ENCODE results near the gene SLC17A2.

Gene SLC17A2, protein sequence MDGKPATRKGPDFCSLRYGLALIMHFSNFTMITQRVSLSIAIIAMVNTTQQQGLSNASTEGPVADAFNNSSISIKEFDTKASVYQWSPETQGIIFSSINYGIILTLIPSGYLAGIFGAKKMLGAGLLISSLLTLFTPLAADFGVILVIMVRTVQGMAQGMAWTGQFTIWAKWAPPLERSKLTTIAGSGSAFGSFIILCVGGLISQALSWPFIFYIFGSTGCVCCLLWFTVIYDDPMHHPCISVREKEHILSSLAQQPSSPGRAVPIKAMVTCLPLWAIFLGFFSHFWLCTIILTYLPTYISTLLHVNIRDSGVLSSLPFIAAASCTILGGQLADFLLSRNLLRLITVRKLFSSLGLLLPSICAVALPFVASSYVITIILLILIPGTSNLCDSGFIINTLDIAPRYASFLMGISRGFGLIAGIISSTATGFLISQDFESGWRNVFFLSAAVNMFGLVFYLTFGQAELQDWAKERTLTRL

DNA sequence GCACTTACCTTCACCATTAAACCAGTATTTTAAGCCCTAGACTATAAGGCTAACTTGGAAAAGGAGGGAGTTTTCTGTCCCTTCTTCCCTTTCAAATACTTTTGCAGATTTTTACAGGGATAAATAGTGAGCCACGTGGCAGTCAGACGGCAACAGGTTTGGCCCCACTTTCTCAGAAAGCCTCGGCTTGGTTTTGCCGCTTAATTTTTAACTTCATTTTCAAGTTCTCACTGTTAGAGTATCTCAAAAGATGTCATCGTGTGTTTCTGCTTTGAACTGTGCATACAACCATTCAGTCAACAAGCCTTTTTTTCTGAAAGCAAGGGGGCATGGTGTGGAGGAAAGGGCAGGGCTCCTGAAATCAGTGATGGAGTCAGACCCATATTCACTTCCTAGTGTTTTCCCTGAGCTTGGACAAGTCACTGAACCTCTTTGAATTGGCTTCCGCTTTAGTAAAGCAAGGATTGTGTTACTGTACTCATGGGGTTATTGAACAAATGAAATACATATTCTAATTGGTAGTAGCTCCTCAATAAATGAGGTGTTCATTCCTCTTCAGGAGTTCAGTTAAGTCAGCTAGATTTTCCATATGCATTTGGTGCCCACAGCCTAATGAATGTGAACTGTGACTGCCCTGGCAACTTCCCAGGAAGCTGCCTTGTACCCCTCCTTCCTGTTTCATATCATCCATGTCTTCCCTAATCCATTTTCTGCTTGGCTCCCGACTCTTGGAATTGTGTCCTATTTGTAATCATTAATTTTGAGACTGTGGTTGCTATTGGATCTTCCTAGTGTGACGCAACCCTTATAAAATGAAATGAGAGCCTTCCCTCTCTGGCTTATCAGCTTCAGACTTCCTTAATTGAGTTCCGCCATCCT, at the start of gene SLC17A2:
Gene SLC17A2, minus strand, starts transcription at position 160 of the 879 bp plus-strand sequence. CDS start 4,895 bp downstream, outside the sequence.
- DNase-seq (ENCODE audit: low spot score): no peak

DNA sequence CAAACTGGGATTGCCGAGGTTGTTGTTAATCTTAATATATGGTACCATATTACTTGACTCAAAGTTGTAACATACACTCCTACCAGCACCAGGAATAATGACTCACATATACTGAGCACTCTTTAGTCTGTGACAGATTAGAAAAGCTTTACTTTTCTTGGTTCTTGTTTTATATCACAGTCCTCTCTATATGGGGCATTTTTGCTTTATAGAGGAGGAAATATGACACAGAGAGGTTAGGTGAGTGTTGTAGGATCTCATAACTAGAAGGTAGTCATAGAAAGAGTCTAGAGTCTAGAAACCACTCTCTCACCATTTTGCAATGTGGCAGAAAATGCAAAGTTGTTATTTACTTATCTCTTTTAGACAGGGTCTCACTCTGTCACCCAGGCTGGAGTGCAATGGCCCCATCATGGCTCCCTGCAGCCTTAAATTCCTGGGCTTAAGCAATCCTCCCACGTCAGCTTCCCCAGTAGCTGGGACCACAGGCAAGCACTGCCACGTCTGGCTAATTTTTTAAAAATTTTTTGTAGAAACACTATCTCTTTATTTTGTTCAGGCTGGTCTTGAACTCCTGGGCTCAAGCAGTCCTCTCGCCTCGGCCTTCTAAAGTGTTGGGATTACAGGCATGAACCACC, 45.6 kb upstream of the SLC17A2 start:
- no peak for DNase-seq (ENCODE audit: low spot score)

DNA sequence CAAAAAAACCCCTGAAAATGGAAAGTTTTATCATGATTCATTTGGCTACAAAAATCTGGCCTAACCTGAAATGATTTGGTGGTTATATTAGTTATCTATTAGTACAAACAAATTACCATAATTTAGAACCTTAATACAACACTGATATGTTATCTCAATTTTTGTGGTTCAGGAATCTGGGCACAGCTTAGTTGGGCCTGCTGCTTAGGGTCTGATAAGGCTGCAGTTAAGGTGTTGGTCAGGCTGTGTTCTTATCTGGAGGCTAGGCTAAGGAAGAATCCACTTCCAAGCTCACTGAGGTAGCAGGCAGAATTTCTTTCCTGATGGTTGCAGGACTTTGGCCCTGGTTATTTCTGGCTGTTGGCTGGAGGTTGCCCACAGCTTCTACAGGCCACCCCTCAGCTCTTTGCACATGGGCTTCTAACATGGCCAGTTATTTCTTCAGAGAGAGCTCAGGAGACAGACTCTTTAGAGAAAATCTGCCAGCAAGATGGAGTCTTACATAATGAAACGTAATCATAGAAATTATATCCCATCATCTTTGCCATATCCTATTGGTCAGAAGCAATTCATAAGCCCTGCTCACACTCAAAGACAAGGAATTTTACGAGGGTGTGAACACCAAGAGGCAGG, 43.5 kb upstream of the SLC17A2 start:
- DNase-seq (ENCODE audit: low spot score): no peak

DNA sequence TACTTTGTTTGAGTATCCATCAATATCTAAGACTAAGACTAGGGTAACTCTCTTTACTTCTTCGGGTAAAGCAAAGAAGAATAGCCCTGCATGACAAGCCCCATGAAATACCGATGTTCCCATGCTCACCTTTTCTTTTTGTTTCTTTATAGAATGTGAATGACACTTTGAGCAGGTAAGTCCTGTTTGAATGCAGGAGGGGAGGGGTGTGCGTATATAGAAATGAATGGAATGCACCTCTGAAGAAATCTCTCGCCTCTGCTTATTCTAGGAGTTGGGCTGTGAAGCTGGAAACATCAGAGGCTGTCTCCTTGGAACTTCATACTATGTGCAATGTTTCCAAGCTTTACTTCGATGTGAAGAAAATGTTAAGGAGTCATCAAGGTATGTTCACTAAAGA, 42.4 kb upstream of the SLC17A2 start:
- no peak for DNase-seq (ENCODE audit: low spot score)

- no peak for DNase-seq (ENCODE audit: low spot score)
Observed at GRCh38 chr6:25972128-25972527, 41.6 kb upstream of the SLC17A2 start.

DNA sequence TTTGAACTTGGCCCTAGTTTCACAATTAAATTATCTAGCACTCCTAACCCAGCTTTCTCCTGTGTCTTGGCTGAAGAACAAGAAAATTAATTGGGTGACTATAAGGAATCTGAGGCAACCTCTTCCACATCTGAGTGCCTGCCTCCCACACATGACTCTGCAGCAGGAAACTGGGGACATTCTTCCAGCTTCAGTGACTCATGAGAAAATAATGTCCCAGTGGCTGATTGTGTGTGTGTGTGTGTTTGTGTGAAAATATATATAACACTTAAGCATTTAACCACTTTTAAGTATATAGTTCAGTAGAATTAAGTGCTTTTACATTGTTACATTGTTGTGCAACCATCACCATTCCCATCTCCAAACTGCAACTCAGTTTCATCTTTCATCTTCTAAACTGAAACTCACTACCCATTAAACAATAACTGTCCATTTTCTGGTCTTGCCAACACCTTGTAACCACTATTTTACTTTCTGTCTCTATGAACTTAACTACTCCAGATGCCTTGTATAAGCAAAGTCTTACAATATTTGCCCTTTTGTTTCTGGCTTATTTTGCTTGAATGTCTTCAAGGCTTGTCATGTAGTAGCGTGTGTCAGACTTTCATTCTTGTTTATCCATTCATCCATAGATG, 40.8 kb upstream of the SLC17A2 start:
- DNase-seq (ENCODE audit: low spot score): no peak

GRCh38 chr6:25968769-25969168, 38.3 kb upstream of the SLC17A2 start:
- no peak for DNase-seq (ENCODE audit: low spot score)

DNA sequence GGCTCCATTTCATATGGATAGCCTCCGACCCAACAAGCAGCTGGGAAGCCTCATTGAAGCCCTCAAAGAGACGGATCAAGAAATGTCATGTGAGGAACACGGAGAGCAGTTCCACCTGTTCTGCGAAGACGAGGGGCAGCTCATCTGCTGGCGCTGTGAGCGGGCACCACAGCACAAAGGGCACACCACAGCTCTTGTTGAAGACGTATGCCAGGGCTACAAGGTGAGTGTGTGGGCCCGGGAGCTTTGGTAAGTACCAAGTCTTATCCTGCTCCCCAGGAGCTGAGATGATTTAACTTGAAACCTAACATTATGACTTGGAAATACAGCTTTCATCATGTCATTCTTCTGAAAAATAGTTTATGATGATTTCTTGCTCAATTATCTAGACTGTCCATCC, 36.2 kb upstream of the SLC17A2 start:
- DNase-seq (ENCODE audit: low spot score): no peak

DNA sequence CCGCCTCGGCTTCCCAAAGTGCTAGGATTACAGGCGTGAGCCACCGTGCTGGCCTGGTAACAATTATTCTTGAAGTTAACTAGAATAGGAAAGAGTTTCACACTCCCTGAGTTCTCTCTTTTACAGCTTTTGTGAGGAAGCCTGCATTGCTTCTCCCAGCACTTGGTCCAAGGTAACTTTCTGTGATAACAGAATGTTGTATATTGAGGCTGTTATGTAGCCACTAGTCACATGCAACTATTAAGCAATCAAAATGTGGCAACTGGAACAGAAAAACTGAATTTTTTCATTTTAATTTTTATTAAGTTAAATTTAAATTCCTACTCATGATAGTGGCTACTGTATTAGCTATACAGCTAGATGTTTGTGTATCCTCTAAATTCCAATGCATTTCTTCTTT, 34.6 kb upstream of the SLC17A2 start:
- DNase-seq (ENCODE audit: low spot score): no peak

- DNase-seq (ENCODE audit: low spot score): no peak
Observed at GRCh38 chr6:25963426-25964123, 33.1 kb upstream of the SLC17A2 start.

DNA sequence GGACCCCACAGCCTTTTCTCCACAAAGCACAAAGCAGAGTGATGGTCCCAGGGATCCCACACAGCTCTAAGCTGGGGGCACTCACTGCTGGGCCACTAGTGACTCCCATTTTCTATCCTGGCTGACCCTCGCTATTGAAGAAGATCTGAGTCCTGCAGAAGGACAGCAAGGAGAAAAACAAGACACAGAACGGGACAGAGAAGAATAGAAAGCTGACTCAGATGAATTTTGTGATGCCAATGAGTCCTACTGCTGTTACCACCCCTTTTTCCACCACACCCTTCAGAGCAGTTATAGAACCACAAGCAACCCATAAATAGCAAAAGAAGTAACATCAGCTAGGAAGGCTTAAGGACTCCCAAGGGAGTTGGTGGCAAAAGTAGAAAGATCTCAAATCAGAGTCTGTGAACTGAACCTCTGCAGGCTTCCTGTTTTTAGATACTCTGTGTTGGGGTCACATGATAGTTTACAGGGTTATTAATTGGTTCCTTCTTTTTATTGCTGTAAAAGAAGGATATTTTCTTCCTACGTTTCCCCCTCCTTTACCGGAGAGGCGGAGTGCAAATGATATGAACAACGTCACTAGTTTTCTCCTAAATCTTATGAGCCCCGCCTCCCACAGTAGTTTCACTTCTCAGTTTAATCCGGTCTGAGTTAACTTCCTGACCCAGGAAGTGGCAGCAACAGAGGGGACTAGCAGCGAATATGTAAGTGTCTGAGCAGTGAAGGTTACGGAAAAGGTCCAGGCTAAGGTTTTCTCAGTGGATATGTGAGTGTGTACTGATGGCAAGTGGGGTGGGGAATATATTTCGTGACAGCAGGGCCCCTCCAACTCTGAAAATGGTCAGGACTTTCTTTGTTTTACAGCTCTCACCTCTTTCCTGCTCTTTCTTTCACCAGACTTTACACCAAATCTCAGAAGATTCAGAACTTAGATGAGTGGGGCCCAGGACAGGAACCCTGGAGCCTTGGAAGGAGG, 31.9 kb upstream of the SLC17A2 start, which contains the start of gene TRIM38:
Gene TRIM38, plus strand, starts transcription at position 654 of the 979 bp plus-strand sequence. CDS start 3,721 bp downstream, outside the sequence.
- peak; percentile 86 for DNase-seq (ENCODE audit: low spot score)

- DNase-seq (ENCODE audit: low spot score): no peak
Observed at GRCh38 chr6:25961619-25962148, 31.2 kb upstream of the SLC17A2 start.

DNA sequence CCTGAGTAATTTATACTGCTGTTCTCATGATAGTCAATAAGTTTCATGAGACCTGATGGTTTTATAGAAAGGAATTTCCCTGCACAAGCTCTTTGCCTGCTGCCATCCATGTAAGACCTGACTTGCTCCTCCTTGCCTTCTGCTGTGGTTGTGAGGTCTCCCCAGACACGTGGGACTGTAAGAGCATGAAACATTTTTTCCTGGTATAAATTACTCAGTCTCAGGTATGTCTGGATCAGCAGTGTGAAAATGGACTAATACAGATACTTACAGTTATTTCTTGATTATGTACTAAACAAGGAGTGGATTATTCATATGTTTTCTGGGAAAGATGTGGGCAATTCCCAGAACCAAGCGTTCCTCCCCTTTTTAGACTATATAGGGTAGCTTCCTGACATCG, 30.2 kb upstream of the SLC17A2 start:
- DNase-seq (ENCODE audit: low spot score): no peak

DNA sequence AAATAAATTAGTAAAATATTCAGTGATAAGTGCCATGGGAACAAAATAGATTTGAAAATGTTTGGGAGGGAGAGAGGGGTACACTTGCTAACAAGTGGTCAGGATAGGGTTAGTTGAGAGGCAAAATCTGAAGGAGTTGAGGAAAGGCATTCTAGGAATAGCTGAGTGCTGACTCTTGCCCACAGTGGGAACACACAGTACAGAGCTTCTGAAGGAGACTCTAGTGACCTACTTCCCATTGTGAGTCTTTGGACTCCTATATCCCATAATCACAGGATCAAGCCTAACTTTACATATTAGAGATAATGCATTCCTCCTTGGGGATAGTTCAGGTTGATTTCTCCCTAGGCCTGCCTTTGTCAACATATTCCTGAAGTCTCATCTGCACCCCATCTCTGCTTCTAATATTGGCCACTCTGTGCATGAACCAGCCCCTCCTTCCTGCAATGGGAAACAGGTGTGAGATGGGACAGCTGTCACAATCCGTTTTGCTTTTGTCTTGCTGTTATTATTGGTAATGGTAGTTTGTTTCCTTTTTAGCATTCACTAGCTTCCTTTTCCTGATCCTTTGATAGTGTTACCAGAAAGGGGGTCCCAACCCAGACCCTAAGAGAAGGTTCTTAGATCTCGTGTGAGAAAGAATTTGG, 29.5 kb upstream of the SLC17A2 start:
- DNase-seq (ENCODE audit: low spot score): no peak

DNA sequence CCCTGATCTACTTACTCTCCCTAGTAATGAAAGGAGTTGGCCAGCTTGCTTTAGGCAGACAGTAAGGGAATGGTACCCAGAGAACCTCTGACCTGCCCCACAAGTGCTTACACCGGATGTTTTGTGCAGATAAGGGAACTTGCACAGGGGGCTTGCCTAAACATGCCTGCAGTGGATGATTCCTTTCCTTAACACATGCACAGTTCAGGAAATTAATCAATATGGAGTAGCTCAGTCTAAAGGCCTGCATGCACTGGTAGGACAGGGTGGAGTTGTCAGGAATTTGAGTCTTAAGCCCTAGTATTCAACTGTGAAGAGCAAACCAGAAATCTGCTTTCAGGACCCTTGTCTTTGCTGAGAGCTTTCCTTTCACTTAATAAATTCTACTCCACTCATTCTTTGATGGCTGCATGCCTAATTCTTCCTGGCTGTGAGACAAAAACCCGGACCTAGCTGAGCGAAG, 28.2 kb upstream of the SLC17A2 start:
- DNase-seq (ENCODE audit: low spot score): no peak

GRCh38 chr6:25956226-25956625, 25.7 kb upstream of the SLC17A2 start:
- no peak for DNase-seq (ENCODE audit: low spot score)

GRCh38 chr6:25954756-25955155, 24.3 kb upstream of the SLC17A2 start:
- DNase-seq (ENCODE audit: low spot score): no peak

DNA sequence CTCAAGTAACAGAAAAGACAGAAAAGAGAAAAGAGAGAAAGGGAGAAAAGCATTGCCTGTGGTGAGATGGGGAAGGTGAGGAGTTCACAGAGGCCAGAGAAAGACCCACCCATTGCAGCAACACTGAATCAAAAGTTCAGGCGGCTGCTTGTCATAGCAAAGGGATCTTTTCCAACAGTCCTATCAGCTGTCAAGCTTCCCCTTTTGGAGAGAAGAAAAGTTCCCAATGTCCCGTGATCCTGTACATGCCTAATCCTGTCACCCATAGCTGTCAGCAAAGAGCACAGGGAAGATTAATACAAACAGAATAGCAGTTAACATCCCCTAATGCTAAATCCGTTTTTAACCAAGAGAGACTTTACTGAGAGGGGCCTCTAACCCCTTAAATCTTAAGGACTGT, 23.2 kb upstream of the SLC17A2 start:
- DNase-seq (ENCODE audit: low spot score): no peak

DNA sequence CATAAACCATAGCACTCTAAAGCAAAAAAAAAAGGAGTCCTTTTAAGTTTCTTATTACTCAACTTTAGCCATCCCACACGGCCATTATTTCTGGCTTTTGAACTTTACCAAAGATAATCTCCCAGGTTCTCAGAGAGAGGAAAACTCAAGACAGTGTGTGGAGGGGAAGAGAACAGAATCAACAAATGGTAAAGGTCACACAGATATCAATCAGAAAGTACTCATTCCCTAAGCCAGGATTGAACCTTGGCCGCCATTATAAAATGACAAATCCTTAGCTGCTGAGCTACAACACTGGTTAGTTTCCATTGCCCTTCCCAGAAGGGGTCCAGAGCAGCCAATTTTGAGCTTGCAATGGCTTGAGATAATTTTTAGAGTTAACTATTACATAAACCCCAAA, 22.0 kb upstream of the SLC17A2 start:
- DNase-seq (ENCODE audit: low spot score): no peak
